Stimulated activated naive CD4-positive, alpha-beta T cell (primary cell): ENCODE measurements around the gene PROX2.

Experiments
- DNase-seq, 6 experiments: peaks; one replicate each; lab custom pipeline; 2025; lab: John Stamatoyannopoulos, UW

Gene PROX2

GRCh38 chr14:74879427-74880182 is 3.7 kb upstream of the PROX2 start:
- DNase-seq = no peak

- no peak for DNase-seq
Measured at GRCh38 chr14:74875204-74875603, 741 bp downstream of the PROX2 start.

GRCh38 chr14:74871819-74872218 is 4.1 kb downstream of the PROX2 start:
- DNase-seq = no peak

- no peak for DNase-seq
Measured at GRCh38 chr14:74868739-74869138, 7.2 kb downstream of the PROX2 start.

GRCh38 chr14:74867673-74868072 is 8.3 kb downstream of the PROX2 start:
- peak in 5 of 6 experiments; percentile 6 to 31 (median 21) for DNase-seq

- DNase-seq = no peak
Measured at GRCh38 chr14:74866708-74867389, 9.1 kb downstream of the PROX2 start.

GRCh38 chr14:74865156-74865555 is 10.8 kb downstream of the PROX2 start:
- no peak for DNase-seq

GRCh38 chr14:74864198-74864597 is 11.7 kb downstream of the PROX2 start:
- no peak for DNase-seq

GRCh38 chr14:74863274-74863673 is 12.7 kb downstream of the PROX2 start:
- DNase-seq = no peak

- no peak for DNase-seq
Measured at GRCh38 chr14:74861734-74862090, 14.2 kb downstream of the PROX2 start.

GRCh38 chr14:74860899-74861733 is 14.8 kb downstream of the PROX2 start:
- DNase-seq = peak; percentile 68 to 90 (median 88)

- DNase-seq = no peak
Measured at GRCh38 chr14:74859757-74860552, 16.0 kb downstream of the PROX2 start.

- no peak for DNase-seq
Measured at GRCh38 chr14:74858022-74858421, 17.9 kb downstream of the PROX2 start.

GRCh38 chr14:74856366-74856765 is 19.6 kb downstream of the PROX2 start:
- DNase-seq = no peak

- no peak for DNase-seq
Measured at GRCh38 chr14:74855945-74856344, 20.0 kb downstream of the PROX2 start.

GRCh38 chr14:74855021-74855420 is 20.9 kb downstream of the PROX2 start:
- no peak for DNase-seq

- no peak for DNase-seq
Measured at GRCh38 chr14:74853581-74853980, 22.4 kb downstream of the PROX2 start.

GRCh38 chr14:74852922-74853530 is 22.9 kb downstream of the PROX2 start:
- DNase-seq = no peak

- DNase-seq = no peak
Measured at GRCh38 chr14:74848768-74849167, 27.2 kb downstream of the PROX2 start.

GRCh38 chr14:74846968-74847665 is 28.8 kb downstream of the PROX2 start:
- no peak for DNase-seq

GRCh38 chr14:74846168-74846567 is 29.8 kb downstream of the PROX2 start:
- DNase-seq = no peak
